Ascending aorta (tissue), 2 donors: ENCODE results near the gene RELL1. TPM values are rescaled to one million over a fixed set of nuclear protein-coding genes. Genes with fewer than 3 reads are reported as not detected.
A peak's percentile ranks its signal among the peaks of the same experiment; 100 is the strongest.

Experiments
- DNase-seq, 2 donors: peaks; one replicate each; pipeline ENCODE4 v3.0.0-alpha.2; 2019; ENCODE audit warnings: low spot score in 2 of 2
- H3K27ac ChIP-seq, 2 donors: fragments of 200-600 bp; sonication (generic); one replicate each; pipeline ENCODE4 v1.5.1; 2016 to 2017; ENCODE audit warnings: mild to moderate bottlenecking in 1 of 2
- H3K27me3 ChIP-seq: fragments of 200-600 bp; sonication (generic); one replicate; pipeline ENCODE4 v1.5.1; 2017
- H3K36me3 ChIP-seq, 2 donors: fragments of 200-600 bp; sonication (generic); one replicate each; pipeline ENCODE4 v1.5.1; 2016
- H3K4me1 ChIP-seq, 2 donors: fragments of 200-600 bp; sonication (generic); one replicate each; pipeline ENCODE4 v1.5.1; 2016 to 2017; ENCODE audit warnings: mild to moderate bottlenecking in 1 of 2
- H3K4me3 ChIP-seq, 2 donors: fragments of 200-600 bp; sonication (generic); one replicate each; pipeline ENCODE4 v1.5.1; 2016 to 2017; ENCODE audit warnings: mild to moderate bottlenecking in 1 of 2
- H3K9me3 ChIP-seq, 2 donors: fragments of 200-600 bp; sonication (generic); one replicate each; pipeline ENCODE4 v1.5.1; 2016
- CTCF ChIP-seq, 3 experiments: fragments of 200-600 bp in 2 of 3; fragments of 450-650 bp in 1 of 3; sonication (generic) in 2 of 3; IDR thresholded peaks; one replicate each; pipeline ENCODE4 v1.5.1; 2016 to 2019; ENCODE audit warnings: antibody characterized with exemption in 3 of 3, mild to moderate bottlenecking in 1 of 3, moderate library complexity in 1 of 3
- intact Hi-C: fragments of 100-400 bp; cut with DNase I; formaldehyde crosslinking; loops from one replicate; pipeline ENCODE4 v1.15.1; 2023
- total RNA-seq: library from RNA; depleted of rRNA; stranded (reverse); fragments of >200 nt; gene quantifications from one replicate; pipeline ENCODE4 v1.1.0, GENCODE V29; 2016

The RELL1 gene
- total RNA-seq: 61.5 TPM

- intact Hi-C loops: loop anchor here (2.0 to 10.0 kb wide), 8 partner anchors 20 to 1771 kb away; partner anchors contain the start of genes KLF3, LIAS, PGM2 and RPL9
- peak; percentile 98 to 100 for DNase-seq
Observed at GRCh38 chr4:37686373-37687193, at the start of gene RELL1. RELL1 (minus strand) TSS chr4:37686376; CDS start chr4:37686287, 89 bp downstream.

GRCh38 chr4:37735578-37735977 lies 49.4 kb upstream of the RELL1 start:
- H3K9me3 ChIP-seq: no peaks in the 10 kb centered on the region

More at GRCh38 chr4:37686373-37687193, at the start of gene RELL1:
- peaks cover 6 to 7% of the 10 kb centered on the region in 2 donors for H3K4me1 ChIP-seq
- H3K27ac ChIP-seq: peak within 1 kb of the TSS; percentile 96 to 99
- H3K4me3 ChIP-seq: peak within 1 kb of the TSS; percentile 97 to 100
- no peaks in the 10 kb centered on the region for H3K9me3 ChIP-seq
- no peaks in the 10 kb centered on the region for H3K36me3 ChIP-seq
- TF ChIP-seq CTCF (IDR thresholded peaks at IDR 0.05): no peak
- H3K27me3 ChIP-seq: no peaks in the 10 kb centered on the region

GRCh38 chr4:37734989-37735388 lies 48.8 kb upstream of the RELL1 start:
- intact Hi-C loops: no loop called here
- no peaks in the 10 kb centered on the region for H3K9me3 ChIP-seq
- H3K4me1 ChIP-seq: no peaks in the 10 kb centered on the region
- no peak overlapping the region for H3K27ac ChIP-seq
- H3K4me3 ChIP-seq: no peak overlapping the region
- no peaks in the 10 kb centered on the region for H3K27me3 ChIP-seq
- DNase-seq: no peak
- no peaks in the 10 kb centered on the region for H3K36me3 ChIP-seq
- TF ChIP-seq CTCF (IDR thresholded peaks at IDR 0.05): no peak

More at GRCh38 chr4:37735578-37735977, 49.4 kb upstream of the RELL1 start:
- Histone ChIP-seq H3K27me3 (no peaks in the 10 kb centered on the region), H3K4me3 (no peak overlapping the region), H3K4me1 (no peaks in the 10 kb centered on the region), H3K27ac (no peak overlapping the region), H3K36me3 (no peaks in the 10 kb centered on the region)
- intact Hi-C loops: no loop called here
- DNase-seq: no peak
- TF ChIP-seq CTCF (IDR thresholded peaks at IDR 0.05): no peak

- no peak overlapping the region for H3K27ac ChIP-seq
- no peak for DNase-seq
- no peak overlapping the region for H3K4me3 ChIP-seq
- TF ChIP-seq CTCF (IDR thresholded peaks at IDR 0.05): no peak
- intact Hi-C loops: no loop called here
- no peaks in the 10 kb centered on the region for H3K9me3 ChIP-seq
- no peaks in the 10 kb centered on the region for H3K27me3 ChIP-seq
- no peaks in the 10 kb centered on the region for H3K36me3 ChIP-seq
- H3K4me1 ChIP-seq: no peaks in the 10 kb centered on the region
Observed at GRCh38 chr4:37733240-37733867, 47.2 kb upstream of the RELL1 start.

- Histone ChIP-seq H3K36me3 (no peaks in the 10 kb centered on the region), H3K4me3 (no peak overlapping the region), H3K27ac (no peak overlapping the region), H3K27me3 (no peaks in the 10 kb centered on the region), H3K9me3 (no peaks in the 10 kb centered on the region), H3K4me1 (no peaks in the 10 kb centered on the region)
- no peak for DNase-seq
- intact Hi-C loops: no loop called here
- TF ChIP-seq CTCF (IDR thresholded peaks at IDR 0.05): no peak
Observed at GRCh38 chr4:37732526-37733186, 46.5 kb upstream of the RELL1 start.
